Measurements from ENCODE around the gene GATAD2B. TPM values are rescaled to one million over a fixed set of nuclear protein-coding genes. Genes with fewer than 3 reads are reported as not detected.
"Not testable (repeated sequence)": the region's sequence is repeated elsewhere in the genome, so short reads cannot be mapped to it uniquely, and the experiment has no call there.

Gene GATAD2B
- total and polyA plus RNA-seq, 4 donors, result 16.3 to 35.3 (median 26.7) TPM

DNA sequence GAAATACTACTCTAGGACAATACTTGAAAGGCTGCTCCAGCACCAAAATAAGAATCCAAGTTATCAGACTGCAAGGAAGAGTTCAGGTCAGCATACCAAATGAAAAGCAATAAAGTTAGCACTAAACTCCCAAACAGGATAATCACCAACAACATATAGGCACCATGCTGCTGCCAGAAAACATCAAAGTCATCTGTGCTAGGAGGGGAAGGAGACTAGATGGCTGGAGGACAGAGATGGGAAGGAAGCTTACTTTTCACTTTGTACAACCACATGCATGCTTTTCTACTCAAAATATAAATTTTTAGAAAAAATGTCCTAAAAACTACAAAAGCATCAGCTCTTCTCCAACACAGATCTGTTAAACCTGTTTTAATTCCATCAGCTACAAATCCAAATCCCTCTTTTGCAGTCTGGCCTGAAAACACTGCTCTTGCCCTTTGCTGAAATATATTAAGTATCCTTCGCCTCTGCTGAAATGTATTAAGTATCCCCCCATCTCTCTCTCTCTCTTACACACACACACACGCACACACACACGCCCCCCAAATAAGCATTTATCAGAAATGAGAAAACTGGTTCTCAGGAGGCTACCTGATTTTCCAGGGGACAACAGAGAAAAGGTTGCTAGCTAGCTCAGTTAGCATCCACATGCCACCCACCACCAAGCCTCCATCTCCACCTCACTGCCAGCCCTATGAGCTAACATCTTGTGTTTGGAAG is 1.5 kb downstream of the GATAD2B start:
- H3K4me3 ChIP-seq (ENCODE audit: low read depth, low read length), result peak overlapping the region; percentile 84

DNA sequence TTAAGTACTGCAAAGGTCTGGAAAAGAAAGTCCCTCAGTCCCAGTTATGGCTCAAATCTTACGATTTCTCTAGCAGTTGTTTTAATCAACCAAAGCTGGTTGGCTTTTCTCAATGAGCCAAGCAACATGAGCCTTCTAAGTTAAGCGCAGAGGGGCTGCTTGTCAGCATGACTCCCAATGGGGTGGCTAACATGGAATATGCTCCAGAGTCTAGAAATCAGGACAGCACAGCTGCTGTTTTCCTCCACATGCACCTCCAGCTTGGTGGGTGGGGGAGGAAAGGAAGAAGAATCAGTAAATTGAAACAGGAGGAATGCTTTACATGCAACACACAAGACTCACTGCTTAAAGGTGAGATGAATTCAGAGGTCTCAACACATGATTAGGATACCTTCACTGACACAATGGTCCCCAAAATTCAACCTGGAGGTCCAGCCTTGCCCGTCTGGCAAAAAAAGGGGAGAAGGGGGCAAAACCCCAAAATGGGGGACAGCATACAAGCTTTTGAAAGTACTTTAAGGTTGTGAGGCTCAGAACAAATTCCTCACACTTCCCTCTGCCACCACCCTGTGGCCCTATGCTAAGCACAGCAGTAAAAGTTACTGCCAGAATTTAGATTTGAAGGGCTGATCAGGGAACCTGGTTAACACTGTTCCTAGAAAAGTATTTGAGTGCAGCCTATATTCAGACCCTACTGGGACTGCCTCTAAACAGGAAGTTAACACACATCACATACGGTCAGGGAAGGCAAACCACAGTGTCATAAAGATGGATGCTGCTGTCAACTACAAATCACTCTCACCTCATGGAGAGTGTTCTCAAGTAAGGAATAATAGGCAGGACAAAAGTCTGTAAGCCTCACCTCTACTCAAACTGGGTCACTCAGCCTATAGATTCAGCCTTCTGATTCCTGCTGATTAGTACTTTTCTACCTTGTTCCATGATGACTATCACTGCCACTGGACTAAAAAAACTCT is 2.6 kb downstream of the GATAD2B start:
- H3K27me3 ChIP-seq (ENCODE audit: control insufficient read depth, insufficient read depth, low read length), result no peaks in the 10 kb centered on the region
- DNase-seq (ENCODE audit: low read depth in 4 of 6, low spot score in 6 of 6), result peak in 2 of 6 donors; percentile 23 to 52
- H3K9me3 ChIP-seq (ENCODE audit: control insufficient read depth, insufficient read depth, low read length), result no peaks in the 10 kb centered on the region
- H3K27ac ChIP-seq (ENCODE audit: low read depth, low read length), result no peak overlapping the region
- WGBS (ENCODE audit: insufficient coverage), result 63% methylated on average over 2 of the region's 4 CpGs
- peaks cover 3% of the 10 kb centered on the region for H3K36me3 ChIP-seq (ENCODE audit: control insufficient read depth, insufficient read depth, low read length)
- no peak overlapping the region for H3K4me3 ChIP-seq (ENCODE audit: low read depth, low read length)
- peaks cover 22% of the 10 kb centered on the region for H3K4me1 ChIP-seq (ENCODE audit: control insufficient read depth, insufficient read depth, low read length)

More for the DNA sequence above, 1.5 kb downstream of the GATAD2B start:
- peak overlapping the region; percentile 73 for H3K27ac ChIP-seq (ENCODE audit: low read depth, low read length)
- 0% methylated on average over 1 of the region's 3 CpGs for WGBS (ENCODE audit: insufficient coverage)
- no peak for DNase-seq (ENCODE audit: low read depth in 4 of 6, low spot score in 6 of 6)
- H3K9me3 ChIP-seq (ENCODE audit: control insufficient read depth, insufficient read depth, low read length), result no peaks in the 10 kb centered on the region
- H3K27me3 ChIP-seq (ENCODE audit: control insufficient read depth, insufficient read depth, low read length), result no peaks in the 10 kb centered on the region
- peaks cover 22% of the 10 kb centered on the region for H3K4me1 ChIP-seq (ENCODE audit: control insufficient read depth, insufficient read depth, low read length)
- peaks cover 3% of the 10 kb centered on the region for H3K36me3 ChIP-seq (ENCODE audit: control insufficient read depth, insufficient read depth, low read length)

- H3K9me3 ChIP-seq (ENCODE audit: control insufficient read depth, insufficient read depth, low read length), result no peaks in the 10 kb centered on the region
- H3K27ac ChIP-seq (ENCODE audit: low read depth, low read length), result no peak overlapping the region
- no peak for DNase-seq (ENCODE audit: low read depth in 4 of 6, low spot score in 6 of 6)
- peaks cover 10% of the 10 kb centered on the region for H3K4me1 ChIP-seq (ENCODE audit: control insufficient read depth, insufficient read depth, low read length)
- H3K36me3 ChIP-seq (ENCODE audit: control insufficient read depth, insufficient read depth, low read length), result peaks cover 3% of the 10 kb centered on the region
- H3K4me3 ChIP-seq (ENCODE audit: low read depth, low read length), result no peak overlapping the region
- 100% methylated on average over 1 of the region's 4 CpGs for WGBS (ENCODE audit: insufficient coverage)
- H3K27me3 ChIP-seq (ENCODE audit: control insufficient read depth, insufficient read depth, low read length), result no peaks in the 10 kb centered on the region
These were observed 6.5 kb downstream of the GATAD2B start for GRCh38 chr1:153916297-153916696.

DNA sequence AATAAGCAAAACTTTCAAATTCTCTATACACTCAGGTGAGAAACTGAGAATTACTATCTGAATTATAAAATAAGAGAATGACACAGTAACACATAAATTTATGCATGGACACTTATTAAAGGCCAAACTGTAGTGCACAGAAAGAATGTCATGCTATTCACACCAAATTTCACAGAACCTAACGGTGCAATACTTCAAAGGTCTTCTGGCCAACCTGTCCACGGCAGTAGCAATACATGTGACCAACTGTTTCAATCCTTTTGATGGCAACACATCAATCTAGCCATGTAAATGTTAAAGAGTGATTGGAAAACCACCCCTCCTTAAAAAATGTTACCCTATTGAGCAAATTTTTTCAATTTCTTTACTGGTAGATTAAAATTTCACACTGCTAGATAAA is 10.4 kb downstream of the GATAD2B start:
- Histone ChIP-seq H3K27ac (ENCODE audit: low read depth, low read length) (no peak overlapping the region), H3K27me3 (ENCODE audit: control insufficient read depth, insufficient read depth, low read length) (no peaks in the 10 kb centered on the region), H3K36me3 (ENCODE audit: control insufficient read depth, insufficient read depth, low read length) (peaks cover 12% of the 10 kb centered on the region), H3K9me3 (ENCODE audit: control insufficient read depth, insufficient read depth, low read length) (no peaks in the 10 kb centered on the region), H3K4me1 (ENCODE audit: control insufficient read depth, insufficient read depth, low read length) (no peaks in the 10 kb centered on the region), H3K4me3 (ENCODE audit: low read depth, low read length) (no peak overlapping the region)
- no peak for DNase-seq (ENCODE audit: low read depth in 4 of 6, low spot score in 6 of 6)
- WGBS (ENCODE audit: insufficient coverage), result 50% methylated on average over 1 of the region's 2 CpGs

DNA sequence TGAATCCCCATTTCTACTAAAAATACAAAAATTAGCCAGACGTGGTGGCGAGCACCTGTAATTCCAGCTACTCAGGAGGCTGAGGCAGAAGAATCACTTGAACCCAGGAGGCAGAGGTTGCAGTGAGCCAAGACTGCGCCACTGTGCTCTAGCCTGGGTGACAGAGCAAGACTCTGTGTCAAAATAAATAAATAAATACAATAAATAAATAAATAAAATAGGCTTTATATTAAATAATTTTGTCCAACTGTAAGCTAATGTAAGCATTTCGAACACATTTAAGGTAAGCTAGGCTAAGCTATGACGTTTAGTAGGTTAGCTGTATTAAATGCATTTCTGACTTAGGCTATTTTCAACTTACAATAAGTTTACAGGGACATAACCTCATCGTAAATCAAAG is 12.2 kb downstream of the GATAD2B start:
- not testable (repeated sequence) for DNase-seq (ENCODE audit: low read depth in 4 of 6, low spot score in 6 of 6); H3K4me3 ChIP-seq (ENCODE audit: low read depth, low read length); H3K27ac ChIP-seq (ENCODE audit: low read depth, low read length); H3K27me3 ChIP-seq (ENCODE audit: control insufficient read depth, insufficient read depth, low read length); H3K9me3 ChIP-seq (ENCODE audit: control insufficient read depth, insufficient read depth, low read length); H3K4me1 ChIP-seq (ENCODE audit: control insufficient read depth, insufficient read depth, low read length)
- peaks cover 11% of the 10 kb centered on the region for H3K36me3 ChIP-seq (ENCODE audit: control insufficient read depth, insufficient read depth, low read length)
- no CpG with 5 or more reads among the region's 6 CpGs for WGBS (ENCODE audit: insufficient coverage)

DNA sequence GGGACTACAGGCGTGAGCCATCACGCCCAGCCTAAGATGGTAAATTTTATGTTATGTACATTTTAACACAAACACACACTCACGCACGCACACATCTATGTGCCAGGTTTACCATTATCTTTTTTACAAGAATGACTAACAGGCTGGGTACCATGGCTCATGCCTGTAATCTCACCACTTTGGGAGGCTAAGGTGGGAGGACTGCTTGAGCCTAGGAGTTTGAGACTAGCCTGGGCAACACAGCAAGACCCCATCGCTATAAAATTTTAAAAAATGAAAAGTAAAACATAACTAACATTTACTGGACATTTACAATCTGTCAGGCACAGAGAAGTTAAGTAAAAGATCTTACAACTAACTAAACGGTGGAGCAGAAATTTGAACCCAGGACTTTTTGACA is 14.7 kb downstream of the GATAD2B start:
- Histone ChIP-seq H3K9me3 (ENCODE audit: control insufficient read depth, insufficient read depth, low read length) (no peaks in the 10 kb centered on the region), H3K4me3 (ENCODE audit: low read depth, low read length) (no peak overlapping the region), H3K27me3 (ENCODE audit: control insufficient read depth, insufficient read depth, low read length) (no peaks in the 10 kb centered on the region), H3K36me3 (ENCODE audit: control insufficient read depth, insufficient read depth, low read length) (peaks cover 16% of the 10 kb centered on the region), H3K4me1 (ENCODE audit: control insufficient read depth, insufficient read depth, low read length) (no peaks in the 10 kb centered on the region), H3K27ac (ENCODE audit: low read depth, low read length) (no peak overlapping the region)
- DNase-seq (ENCODE audit: low read depth in 4 of 6, low spot score in 6 of 6), result no peak
- 100% methylated on average over 3 of the region's 6 CpGs for WGBS (ENCODE audit: insufficient coverage)

DNA sequence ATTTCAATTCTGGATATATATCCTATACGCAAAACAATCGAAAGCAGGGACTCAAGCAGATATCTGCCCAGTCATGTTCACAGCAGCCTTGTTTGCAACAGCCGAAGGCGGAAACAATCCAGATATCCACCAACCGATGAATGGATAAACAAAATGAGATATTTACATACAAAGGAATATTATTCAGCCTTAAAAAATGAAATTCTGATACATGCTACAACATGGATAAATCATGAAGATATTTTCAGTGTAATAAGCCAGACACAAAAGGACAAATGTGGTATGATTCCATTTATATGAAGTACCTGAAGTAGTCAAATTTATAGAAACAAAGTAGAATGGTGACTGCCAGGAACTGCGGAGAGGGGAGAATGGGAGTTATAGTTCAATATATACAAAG is 15.6 kb downstream of the GATAD2B start:
- H3K4me1 ChIP-seq (ENCODE audit: control insufficient read depth, insufficient read depth, low read length), result no peaks in the 10 kb centered on the region
- H3K36me3 ChIP-seq (ENCODE audit: control insufficient read depth, insufficient read depth, low read length), result peaks cover 19% of the 10 kb centered on the region
- no CpG with 5 or more reads among the region's 6 CpGs for WGBS (ENCODE audit: insufficient coverage)
- no peak overlapping the region for H3K4me3 ChIP-seq (ENCODE audit: low read depth, low read length)
- no peaks in the 10 kb centered on the region for H3K27me3 ChIP-seq (ENCODE audit: control insufficient read depth, insufficient read depth, low read length)
- DNase-seq (ENCODE audit: low read depth in 4 of 6, low spot score in 6 of 6), result no peak
- H3K9me3 ChIP-seq (ENCODE audit: control insufficient read depth, insufficient read depth, low read length), result no peaks in the 10 kb centered on the region
- no peak overlapping the region for H3K27ac ChIP-seq (ENCODE audit: low read depth, low read length)

- Histone ChIP-seq H3K4me3 (ENCODE audit: low read depth, low read length) (no peak overlapping the region), H3K4me1 (ENCODE audit: control insufficient read depth, insufficient read depth, low read length) (no peaks in the 10 kb centered on the region), H3K27ac (ENCODE audit: low read depth, low read length) (no peak overlapping the region), H3K27me3 (ENCODE audit: control insufficient read depth, insufficient read depth, low read length) (no peaks in the 10 kb centered on the region), H3K9me3 (ENCODE audit: control insufficient read depth, insufficient read depth, low read length) (no peaks in the 10 kb centered on the region), H3K36me3 (ENCODE audit: control insufficient read depth, insufficient read depth, low read length) (peaks cover 19% of the 10 kb centered on the region)
- no CpG with 5 or more reads among the region's 1 CpG for WGBS (ENCODE audit: insufficient coverage)
- DNase-seq (ENCODE audit: low read depth in 4 of 6, low spot score in 6 of 6), result no peak
These were observed 16.4 kb downstream of the GATAD2B start for GRCh38 chr1:153906396-153906795.

GRCh38 chr1:153905908-153906307 is 16.9 kb downstream of the GATAD2B start:
- not testable (repeated sequence) for H3K27me3 ChIP-seq (ENCODE audit: control insufficient read depth, insufficient read depth, low read length); H3K4me1 ChIP-seq (ENCODE audit: control insufficient read depth, insufficient read depth, low read length); DNase-seq (ENCODE audit: low read depth in 4 of 6, low spot score in 6 of 6); H3K9me3 ChIP-seq (ENCODE audit: control insufficient read depth, insufficient read depth, low read length); H3K27ac ChIP-seq (ENCODE audit: low read depth, low read length); H3K4me3 ChIP-seq (ENCODE audit: low read depth, low read length)
- 100% methylated on average over 2 of the region's 8 CpGs for WGBS (ENCODE audit: insufficient coverage)
- H3K36me3 ChIP-seq (ENCODE audit: control insufficient read depth, insufficient read depth, low read length), result peaks cover 19% of the 10 kb centered on the region
